GM18526 (cell line): Measurements from ENCODE around the gene JUN.
A peak's percentile ranks its signal among the peaks of the same experiment; 100 is the strongest.

ENCODE experiments used
- POLR2A ChIP-seq: IDR thresholded peaks from 3 replicates; pipeline ENCODE4 v1.6.1; 2011; ENCODE audit not compliant: insufficient read length; ENCODE audit errors: extremely low read depth

The JUN gene

GRCh38 chr1:58783993-58784757, at the start of gene JUN:
Gene JUN, minus strand, starts transcription at chr1:58784047. Its CDS starts 977 bp downstream, at chr1:58783070.
- peak; percentile 99 for TF ChIP-seq POLR2A

GRCh38 chr1:58833166-58833565, 49.3 kb upstream of the JUN start:
- TF ChIP-seq POLR2A: no peak

- no peak for TF ChIP-seq POLR2A
These were observed 46.4 kb upstream of the JUN start for GRCh38 chr1:58830291-58830690.

- no peak for TF ChIP-seq POLR2A
These were observed 46.0 kb upstream of the JUN start for GRCh38 chr1:58829866-58830265.

GRCh38 chr1:58827298-58827697, 43.5 kb upstream of the JUN start:
- no peak for TF ChIP-seq POLR2A

GRCh38 chr1:58824753-58825389, 41.0 kb upstream of the JUN start:
- no peak for TF ChIP-seq POLR2A

GRCh38 chr1:58823481-58824010, 39.7 kb upstream of the JUN start:
- TF ChIP-seq POLR2A: no peak

GRCh38 chr1:58821309-58821708, 37.5 kb upstream of the JUN start:
- TF ChIP-seq POLR2A: no peak

- TF ChIP-seq POLR2A: no peak
These were observed 35.1 kb upstream of the JUN start for GRCh38 chr1:58818976-58819375.

GRCh38 chr1:58818075-58818474, 34.2 kb upstream of the JUN start:
- TF ChIP-seq POLR2A: no peak

GRCh38 chr1:58816747-58817221, 32.9 kb upstream of the JUN start:
- TF ChIP-seq POLR2A: no peak

GRCh38 chr1:58816072-58816746, 32.4 kb upstream of the JUN start:
- peak; percentile 73 for TF ChIP-seq POLR2A

- no peak for TF ChIP-seq POLR2A
These were observed 31.8 kb upstream of the JUN start for GRCh38 chr1:58815686-58816071.

GRCh38 chr1:58815069-58815685, 31.3 kb upstream of the JUN start:
- TF ChIP-seq POLR2A: peak; percentile 55
